LNCaP clone FGC (cell line): Measurements from ENCODE around the gene DDIAS.

Experiments used
- DNase-seq: peaks from one replicate; pipeline ENCODE4 v3.0.0-alpha.2; 2011; ENCODE audit warnings: low read depth
- H3K4me3 ChIP-seq: 2 replicates; pipeline ENCODE4 v1.5.1; 2011; ENCODE audit warnings: mild to moderate bottlenecking, low read depth, low read length, control low read depth
- CTCF ChIP-seq: IDR thresholded peaks from 2 replicates; pipeline ENCODE4 v1.5.1; 2012; ENCODE audit warnings: mild to moderate bottlenecking; ENCODE audit not compliant: control insufficient read depth, insufficient read depth; ENCODE audit errors: extremely low read depth

Gene DDIAS

DNA sequence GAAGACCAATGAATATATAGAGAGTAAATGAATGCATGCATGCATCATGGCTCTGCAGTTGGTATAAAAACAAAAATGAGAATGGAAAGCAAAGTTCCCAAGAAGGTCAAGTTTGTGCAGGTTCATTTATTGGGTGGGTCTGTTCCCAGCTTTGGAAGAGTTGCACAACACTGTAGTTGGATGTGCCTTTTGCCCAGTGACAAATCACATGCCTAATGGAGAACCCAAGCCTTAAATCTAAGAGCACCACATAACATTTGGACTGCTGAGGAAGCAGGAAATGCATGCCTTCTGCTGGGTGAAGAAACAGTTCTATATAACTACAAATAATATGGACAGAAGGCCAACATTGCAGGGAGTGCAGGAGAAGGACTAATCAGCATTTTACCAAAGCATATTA is 31.9 kb upstream of the DDIAS start:
- no peak for DNase-seq
- no peak for TF ChIP-seq CTCF
- H3K4me3 ChIP-seq = no peak overlapping the region

DNA sequence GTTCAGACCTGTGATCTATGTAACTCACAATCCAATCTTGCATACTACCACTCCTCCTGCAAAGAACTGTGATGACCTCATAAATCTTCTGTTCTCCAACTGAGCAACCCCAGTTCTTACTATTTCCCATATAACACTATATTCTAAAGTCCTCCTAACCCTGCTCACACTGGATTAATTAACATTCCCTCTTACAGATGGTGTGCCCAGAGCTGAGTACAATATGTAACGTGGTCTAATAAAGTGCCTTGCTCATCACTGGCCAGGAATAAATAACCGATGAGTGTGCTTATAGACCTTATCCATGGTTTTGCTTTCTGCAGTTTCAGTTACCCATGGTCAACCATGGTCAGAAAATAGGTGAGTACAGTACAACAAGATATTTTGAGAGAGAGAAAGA is 29.9 kb upstream of the DDIAS start:
- DNase-seq = no peak
- no peak overlapping the region for H3K4me3 ChIP-seq
- TF ChIP-seq CTCF = no peak

DNA sequence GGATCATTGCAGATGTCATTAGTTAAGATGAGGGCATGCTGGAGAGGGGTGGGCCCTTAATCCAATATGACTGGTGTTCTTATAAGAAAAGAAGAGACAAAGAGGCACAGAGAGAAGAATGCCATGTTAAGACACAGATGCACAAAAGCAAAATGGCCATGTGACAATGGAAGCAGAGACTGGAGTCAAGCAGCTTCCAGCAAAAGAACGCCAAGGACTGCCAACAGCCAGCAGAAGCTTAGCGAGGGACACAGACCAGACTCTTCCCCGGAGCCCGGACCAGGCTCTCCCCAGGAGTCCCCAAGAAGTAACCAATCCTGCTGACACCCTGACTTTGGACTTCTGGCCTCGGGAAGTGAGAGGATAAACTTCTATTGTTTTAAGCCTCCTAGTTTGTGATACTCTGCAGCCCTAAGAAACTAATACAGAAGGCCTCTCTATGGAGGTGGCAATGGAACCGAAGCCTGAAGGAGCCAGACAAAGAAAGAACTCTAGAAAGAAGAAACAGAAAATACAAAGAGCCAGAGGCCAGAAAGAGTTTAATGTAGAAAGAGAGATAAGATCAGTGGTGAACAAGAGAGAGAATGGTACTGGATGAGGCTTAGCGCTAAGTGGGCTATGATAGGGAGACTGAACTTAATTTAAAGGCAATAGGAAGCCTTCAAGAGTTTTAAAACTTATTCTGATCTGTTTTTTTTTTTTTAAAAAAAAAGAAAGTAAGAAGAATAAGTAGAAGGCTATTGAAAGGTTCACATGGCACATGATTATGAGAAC is 29.0 kb upstream of the DDIAS start:
- DNase-seq = no peak
- TF ChIP-seq CTCF = no peak
- no peak overlapping the region for H3K4me3 ChIP-seq

GRCh38 chr11:82873919-82874333 is 27.6 kb upstream of the DDIAS start:
- no peak for TF ChIP-seq CTCF
- no peak for DNase-seq

DNA sequence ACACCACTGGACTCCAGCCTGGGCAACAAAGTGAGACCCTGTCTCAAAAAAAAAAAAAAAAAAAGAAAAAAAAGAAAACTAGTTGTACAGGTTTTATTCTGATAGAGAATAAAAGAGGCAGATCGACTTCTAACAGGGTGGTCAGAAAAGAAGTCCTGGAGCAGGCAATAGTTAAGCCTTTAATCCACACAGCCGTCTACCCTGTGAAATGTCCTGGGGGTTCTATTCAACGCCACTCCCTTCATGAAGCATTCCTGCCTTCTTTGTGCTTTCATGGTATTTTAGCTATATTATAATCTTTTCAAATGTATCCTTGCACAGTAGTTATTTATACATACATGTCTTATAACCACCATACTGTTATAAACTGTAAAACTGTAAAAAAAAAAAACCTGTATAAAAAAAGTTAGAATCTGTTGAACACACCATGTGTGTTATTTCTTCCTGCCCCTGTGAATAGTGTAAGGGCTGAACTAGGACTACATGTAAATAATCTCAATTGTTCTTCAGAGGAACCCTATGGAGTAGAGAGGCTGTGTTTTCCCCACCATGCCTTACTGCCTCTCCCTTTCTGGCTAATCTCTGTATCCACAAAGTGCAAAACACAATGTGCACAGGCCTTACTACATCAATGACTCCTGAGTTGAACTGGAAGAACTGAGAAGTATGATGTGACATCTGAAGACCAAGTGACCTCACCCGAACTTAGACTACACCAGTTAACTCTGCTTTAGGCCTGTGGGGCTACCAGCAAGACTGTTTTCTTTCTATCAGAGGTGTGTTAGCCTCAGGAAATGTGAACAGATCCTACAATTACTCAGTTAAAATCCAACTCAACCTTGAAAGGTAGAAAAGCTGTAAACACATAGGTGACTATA is 26.7 kb upstream of the DDIAS start:
- no peak overlapping the region for H3K4me3 ChIP-seq
- TF ChIP-seq CTCF = no peak
- DNase-seq = no peak

More at GRCh38 chr11:82873919-82874333, 27.6 kb upstream of the DDIAS start:
- no peak overlapping the region for H3K4me3 ChIP-seq

GRCh38 chr11:82883853-82884252 is 17.7 kb upstream of the DDIAS start:
- H3K4me3 ChIP-seq = no peak overlapping the region
- TF ChIP-seq CTCF = no peak
- DNase-seq = no peak
